GM18511 (cell line): ENCODE results near the gene PCBP2.
A peak's percentile ranks its signal among the peaks of the same experiment; 100 is the strongest.

Source experiments
- ATAC-seq: cut with Tn5 transposase; IDR thresholded peaks from one replicate; pipeline ENCODE4 v1.9.1; 2021; ENCODE audit warnings: mild to moderate bottlenecking, moderate library complexity; ENCODE audit not compliant: unreplicated experiment

Gene PCBP2

GRCh38 chr12:53492188-53492587 is 40.3 kb downstream of the PCBP2 start:
- ATAC-seq: no peak

DNA sequence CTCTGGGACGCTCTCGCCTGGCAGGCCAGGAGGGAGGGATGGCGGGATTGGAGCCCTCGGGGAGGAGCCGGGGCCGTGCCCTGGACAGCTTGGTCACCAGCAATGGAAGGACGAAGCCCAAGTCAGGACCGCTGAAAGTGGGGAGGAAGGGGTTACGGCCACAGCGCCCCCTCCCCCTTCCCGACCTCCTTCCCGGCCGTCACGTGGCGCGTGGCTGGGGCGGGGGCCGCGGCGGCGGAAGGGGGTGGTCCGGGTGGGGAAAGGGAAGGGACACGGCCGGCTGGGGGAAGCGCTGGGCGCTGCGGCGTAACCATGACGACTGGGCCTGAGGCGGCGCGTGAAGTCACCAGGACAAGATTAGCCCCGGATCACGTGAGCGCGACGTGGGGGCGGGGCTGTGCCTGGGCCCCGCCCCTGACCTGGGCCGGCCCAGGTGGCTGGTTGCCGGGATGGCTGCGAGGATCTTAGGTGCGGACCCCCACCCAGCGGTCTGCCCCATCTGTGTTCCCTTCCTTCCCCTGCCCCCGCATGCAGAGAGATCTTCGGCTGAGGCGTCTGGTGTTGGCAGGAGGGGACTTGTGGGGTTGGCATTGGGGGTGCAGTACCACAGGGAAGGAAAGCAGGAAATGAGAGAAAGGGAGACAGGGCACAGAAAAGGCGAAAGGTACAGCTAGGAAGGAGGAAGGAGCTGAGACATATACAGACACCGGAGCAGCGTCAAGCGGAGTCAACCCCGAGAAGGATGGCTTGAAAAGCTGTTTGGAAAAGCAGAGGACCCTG is 41.1 kb downstream of the PCBP2 start:
- peak; percentile 96 for ATAC-seq

- ATAC-seq: no peak
Observed at GRCh38 chr12:53493610-53494391, 41.9 kb downstream of the PCBP2 start.

GRCh38 chr12:53495903-53496751 is 44.2 kb downstream of the PCBP2 start:
- ATAC-seq: no peak

DNA sequence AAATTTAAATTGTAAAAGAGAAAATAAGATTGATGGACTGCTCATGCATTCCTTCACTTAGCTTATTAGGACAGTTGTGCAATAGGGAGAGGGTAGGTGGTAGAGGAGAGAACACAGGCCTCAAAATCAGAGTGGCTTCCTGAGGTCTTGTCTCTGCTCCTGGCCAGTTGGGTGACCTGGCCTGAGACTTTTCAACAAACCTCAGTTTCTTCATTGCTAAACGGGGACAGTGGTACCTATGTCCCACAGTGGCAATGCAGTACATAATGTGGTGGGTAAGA is 44.8 kb downstream of the PCBP2 start:
- ATAC-seq: no peak

DNA sequence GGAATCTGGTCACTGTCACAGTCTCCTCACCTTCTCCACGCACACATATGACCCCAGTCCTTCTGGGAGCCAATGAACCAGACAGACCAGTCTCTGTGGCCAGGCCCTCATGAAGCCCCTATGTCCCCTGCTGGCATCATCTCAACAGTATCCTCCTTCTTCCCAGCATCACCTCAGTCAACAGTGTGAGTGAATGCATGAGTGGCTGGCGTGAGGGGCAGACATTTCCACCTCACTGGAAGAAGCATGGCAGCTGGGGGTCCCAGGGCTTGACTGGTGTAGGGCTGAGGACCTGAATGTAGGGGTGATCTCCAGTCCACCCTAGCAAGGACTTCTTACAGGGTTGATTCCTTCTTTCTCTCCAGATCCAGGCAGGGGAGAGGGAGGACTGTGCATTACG is 45.6 kb downstream of the PCBP2 start:
- no peak for ATAC-seq

GRCh38 chr12:53498235-53498630 is 46.3 kb downstream of the PCBP2 start:
- ATAC-seq: no peak

GRCh38 chr12:53499266-53500141 is 47.6 kb downstream of the PCBP2 start, which contains the start of gene MAP3K12:
Gene MAP3K12, minus strand, starts transcription at chr12:53499458. Its CDS starts 12,067 bp downstream, at chr12:53487391.
- ATAC-seq: no peak

GRCh38 chr12:53500142-53500775 is 48.4 kb downstream of the PCBP2 start:
- no peak for ATAC-seq

DNA sequence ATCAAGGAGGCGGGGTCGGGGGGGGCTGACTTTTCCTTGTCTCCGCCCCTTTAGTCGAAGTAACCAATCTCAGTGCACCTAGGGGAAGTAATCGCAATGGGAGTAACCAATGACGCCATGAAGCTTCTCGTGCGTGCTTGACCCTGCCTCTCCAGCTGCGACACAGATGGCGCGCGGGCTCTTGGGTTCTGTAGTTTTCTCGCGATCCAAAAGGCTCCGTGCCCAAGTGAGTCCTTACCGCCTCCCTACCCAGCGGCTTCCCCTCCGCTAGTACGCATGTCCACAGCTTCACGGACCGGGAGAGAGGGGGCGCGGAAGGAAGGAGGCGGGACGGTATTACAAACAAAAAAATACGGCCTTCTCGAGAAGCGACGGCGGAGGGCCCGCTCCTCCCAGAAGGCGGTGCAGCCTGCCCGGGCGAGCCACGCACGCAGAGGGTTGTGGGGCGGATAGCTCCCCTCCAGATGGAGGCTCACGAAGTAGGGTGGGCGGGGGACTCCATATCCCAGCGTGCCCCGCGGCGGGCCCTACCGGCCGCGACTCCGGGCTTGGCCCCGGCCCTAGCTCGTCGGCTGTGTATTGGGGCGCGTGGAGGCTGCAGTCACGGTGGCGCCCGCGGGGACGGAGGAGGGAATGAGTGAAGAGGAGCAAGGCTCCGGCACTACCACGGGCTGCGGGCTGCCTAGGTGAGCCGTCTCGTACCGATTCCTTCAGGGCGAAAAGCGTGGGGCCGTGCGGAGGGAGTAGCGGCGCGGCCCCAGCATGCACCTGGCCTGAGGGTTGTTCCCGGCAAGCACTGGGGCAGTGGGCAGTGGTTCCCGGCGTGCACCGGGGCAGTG is 49.1 kb downstream of the PCBP2 start, which contains the start of gene TARBP2:
TARBP2 (plus strand) TSS at position 508 of the 839 bp plus-strand sequence; CDS start at position 634, 126 bp downstream.
- peak; percentile 82 for ATAC-seq

DNA sequence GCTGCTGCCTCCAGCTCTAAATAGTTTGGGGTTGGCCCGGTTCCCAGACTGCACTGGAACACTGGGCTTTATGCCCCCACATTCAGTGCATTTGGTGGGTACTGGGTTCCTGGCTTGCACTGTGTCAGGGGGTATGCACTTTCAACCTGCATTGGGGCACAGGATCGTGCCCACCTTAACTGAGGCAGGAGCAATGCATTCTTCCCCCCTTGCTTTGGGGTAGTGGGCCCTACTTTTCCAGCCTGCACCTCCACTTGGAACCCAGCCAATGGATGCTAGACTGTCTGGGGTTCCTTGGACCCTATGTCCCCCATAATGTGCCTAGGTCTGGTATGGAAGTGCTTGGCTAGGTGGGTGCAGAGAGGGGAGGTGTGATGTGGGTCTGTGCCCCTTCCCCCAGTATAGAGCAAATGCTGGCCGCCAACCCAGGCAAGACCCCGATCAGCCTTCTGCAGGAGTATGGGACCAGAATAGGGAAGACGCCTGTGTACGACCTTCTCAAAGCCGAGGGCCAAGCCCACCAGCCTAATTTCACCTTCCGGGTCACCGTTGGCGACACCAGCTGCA is 49.8 kb downstream of the PCBP2 start:
- ATAC-seq: no peak

DNA sequence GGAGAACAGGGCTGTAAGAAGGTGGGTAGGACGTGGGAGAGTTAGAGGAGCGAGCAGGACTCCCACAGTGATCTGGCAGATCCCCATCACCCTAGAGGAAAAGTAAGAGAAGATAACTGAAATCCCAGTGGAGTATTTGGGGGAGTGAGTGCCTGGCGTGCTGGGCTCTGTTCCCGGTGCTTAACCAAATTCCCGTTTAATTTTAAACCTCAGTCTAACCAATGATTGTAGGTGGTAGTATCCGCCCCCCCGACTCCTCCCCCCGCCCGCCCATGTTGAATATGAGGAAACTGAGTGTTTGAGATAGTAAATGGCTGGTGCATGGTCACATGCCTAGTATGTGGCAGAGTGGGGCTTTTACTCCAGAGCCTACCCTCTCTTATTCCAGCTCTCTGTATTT is 50.4 kb downstream of the PCBP2 start:
- ATAC-seq: no peak

- no peak for ATAC-seq
Observed at GRCh38 chr12:53502983-53503728, 51.3 kb downstream of the PCBP2 start.

DNA sequence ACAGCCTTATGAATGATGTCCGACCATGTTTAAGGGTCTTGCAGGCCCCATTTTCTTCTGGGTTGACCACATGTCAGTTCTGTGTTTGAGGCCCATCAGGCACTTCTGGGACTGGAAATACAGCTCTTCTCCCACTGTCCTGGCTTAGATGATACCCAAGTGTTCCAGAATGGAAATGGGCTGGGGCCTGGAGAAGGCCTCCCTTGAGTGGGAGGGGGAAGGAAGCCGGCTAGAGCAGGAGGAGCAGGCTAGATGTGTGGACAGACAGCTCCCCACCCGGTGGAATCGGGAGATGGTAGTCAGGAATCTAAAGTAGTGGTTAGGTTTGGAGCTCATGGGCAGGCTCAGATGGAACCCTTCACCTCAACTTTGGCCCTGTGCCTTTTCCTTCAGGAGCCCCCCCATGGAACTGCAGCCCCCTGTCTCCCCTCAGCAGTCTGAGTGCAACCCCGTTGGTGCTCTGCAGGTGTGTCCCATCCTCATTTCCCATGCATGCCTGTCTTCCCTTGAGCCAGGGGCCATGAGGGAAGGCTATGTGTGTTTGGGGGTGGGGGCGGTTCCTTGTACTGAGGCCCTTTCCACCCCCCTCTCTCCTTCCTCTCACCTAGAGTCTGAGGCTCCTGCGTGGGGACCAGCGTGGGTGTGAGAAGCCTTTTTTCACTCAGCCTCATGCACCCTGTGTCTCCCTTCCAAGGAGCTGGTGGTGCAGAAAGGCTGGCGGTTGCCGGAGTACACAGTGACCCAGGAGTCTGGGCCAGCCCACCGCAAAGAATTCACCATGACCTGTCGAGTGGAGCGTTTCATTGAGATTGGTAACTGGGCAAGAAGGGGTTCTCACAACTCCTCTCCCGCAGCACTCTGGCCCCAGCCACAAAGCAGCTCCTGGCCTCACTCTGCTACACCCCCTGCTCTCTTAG is 52.4 kb downstream of the PCBP2 start:
- ATAC-seq: no peak

DNA sequence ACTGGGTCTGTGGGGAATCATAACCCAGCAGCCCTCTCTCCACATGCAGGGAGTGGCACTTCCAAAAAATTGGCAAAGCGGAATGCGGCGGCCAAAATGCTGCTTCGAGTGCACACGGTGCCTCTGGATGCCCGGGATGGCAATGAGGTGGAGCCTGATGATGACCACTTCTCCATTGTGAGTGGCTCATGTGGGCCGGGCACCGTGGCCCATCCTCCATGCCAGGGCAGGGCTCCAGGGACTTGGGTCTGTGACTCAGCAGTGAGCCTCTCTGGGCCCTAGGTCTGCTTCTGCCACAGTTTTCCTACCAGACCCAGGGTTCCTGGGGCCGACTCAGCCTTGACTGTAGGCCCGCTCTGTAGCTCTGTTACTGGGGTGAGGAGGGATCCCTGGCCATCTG is 53.2 kb downstream of the PCBP2 start:
- no peak for ATAC-seq

- ATAC-seq: no peak
Observed at GRCh38 chr12:53505555-53506449, 53.9 kb downstream of the PCBP2 start.
